CD4-positive, alpha-beta T cell (primary cell): ENCODE results near the gene PDE4B. TPM values are rescaled to one million over a fixed set of nuclear protein-coding genes. Genes with fewer than 3 reads are reported as not detected.

ENCODE experiments used
- ATAC-seq: fragments of 200-7000 bp; cut with Tn5 transposase; one replicate; pipeline ENCODE4 v1.10.0; 2022; ENCODE audit warnings: mild to moderate bottlenecking; ENCODE audit not compliant: poor library complexity
- CTCF ChIA-PET: fragments of 350-600 bp; sonication (Branson Sonifier 250); formaldehyde crosslinking; loops from one replicate; lab custom pipeline; 2021; ENCODE audit warnings: antibody characterized with exemption, inconsistent platforms; lab: Charles Lee
- POLR2A ChIA-PET: fragments of 350-600 bp; sonication (Branson Sonifier 250); formaldehyde crosslinking; loops from one replicate; lab custom pipeline; 2021; ENCODE audit warnings: antibody characterized with exemption, inconsistent platforms; lab: Charles Lee
- DNase-seq, 14 experiments: peaks; one replicate each; pipeline ENCODE4 v3.0.0-alpha.2; 2013 to 2020; ENCODE audit warnings: mixed read lengths in 2 of 14
- H3K27ac ChIP-seq, 2 donors: one replicate each; pipeline versions ENCODE4 v1.5.1 to v1.7.0; 2013; ENCODE audit warnings: low read length in 2 of 2, low read depth in 1 of 2, mild to moderate bottlenecking in 1 of 2
- H3K27me3 ChIP-seq, 2 experiments: 1 replicate in 1 of 2; 2 replicates in 1 of 2; pipeline versions ENCODE4 v1.6.1 to v1.7.0; 2013; ENCODE audit warnings: low read length in 2 of 2, control low read depth in 1 of 2, mild to moderate bottlenecking in 1 of 2, moderate library complexity in 1 of 2; ENCODE audit not compliant: insufficient read depth in 2 of 2, control insufficient read depth in 1 of 2
- H3K36me3 ChIP-seq: one replicate; pipeline ENCODE4 v1.6.1; 2013; ENCODE audit warnings: low read length, control low read depth; ENCODE audit not compliant: insufficient read depth
- H3K4me1 ChIP-seq: one replicate; pipeline ENCODE4 v1.6.1; 2013; ENCODE audit warnings: low read length, control low read depth; ENCODE audit not compliant: insufficient read depth
- H3K4me3 ChIP-seq: one replicate; pipeline ENCODE4 v1.5.1; 2013; ENCODE audit warnings: mild to moderate bottlenecking, low read length, moderate library complexity
- H3K9me3 ChIP-seq, 2 experiments: 1 replicate in 1 of 2; 2 replicates in 1 of 2; pipeline versions ENCODE4 v1.6.1 to v1.7.0; 2013; ENCODE audit warnings: low read length in 2 of 2, mild to moderate bottlenecking in 2 of 2, control low read depth in 1 of 2, moderate library complexity in 1 of 2; ENCODE audit not compliant: control insufficient read depth in 1 of 2, insufficient read depth in 1 of 2
- H3K27ac Mint-ChIP-seq: one replicate; pipeline ENCODE4 v1.8.0; 2020; ENCODE audit warnings: mixed read lengths
- H3K27me3 Mint-ChIP-seq: one replicate; pipeline ENCODE4 v1.8.0; 2021; ENCODE audit warnings: mixed read lengths
- H3K36me3 Mint-ChIP-seq: one replicate; pipeline ENCODE4 v1.8.0; 2021; ENCODE audit warnings: low read depth, mixed read lengths
- H3K4me1 Mint-ChIP-seq: one replicate; pipeline ENCODE4 v1.8.0; 2021; ENCODE audit warnings: low read depth, mixed read lengths
- H3K4me3 Mint-ChIP-seq: one replicate; pipeline ENCODE4 v1.8.0; 2020; ENCODE audit warnings: mild to moderate bottlenecking, mixed read lengths
- H3K9me3 Mint-ChIP-seq: one replicate; pipeline ENCODE4 v1.8.0; 2020; ENCODE audit warnings: mixed read lengths
- intact Hi-C, 2 experiments: fragments of 100-400 bp; cut with DNase I in 1 of 2; cut with micrococcal nuclease in 1 of 2; formaldehyde crosslinking; loops; one replicate each; pipeline versions ENCODE4 v1.15.1 to v1.9.0; 2023 to 2025; cut with DNase I, micrococcal nuclease
- total RNA-seq, 174 experiments: library from RNA in 2 of 174; stranded (reverse) in 2 of 174; gene quantifications; one replicate each; pipeline ENCODE4 v1.2.3 and lab custom pipeline; 2021 to 2026
- TF ChIP-seq, protein P1 (sequence below): fragments of 200-600 bp; IDR thresholded peaks from one replicate; pipeline ENCODE4 v1.8.0; 2022; ENCODE audit warnings: antibody characterized with exemption, mild to moderate bottlenecking

Gene PDE4B
- total RNA-seq, 2 experiments from 2014 or later: 155 to 159 TPM

DNA sequence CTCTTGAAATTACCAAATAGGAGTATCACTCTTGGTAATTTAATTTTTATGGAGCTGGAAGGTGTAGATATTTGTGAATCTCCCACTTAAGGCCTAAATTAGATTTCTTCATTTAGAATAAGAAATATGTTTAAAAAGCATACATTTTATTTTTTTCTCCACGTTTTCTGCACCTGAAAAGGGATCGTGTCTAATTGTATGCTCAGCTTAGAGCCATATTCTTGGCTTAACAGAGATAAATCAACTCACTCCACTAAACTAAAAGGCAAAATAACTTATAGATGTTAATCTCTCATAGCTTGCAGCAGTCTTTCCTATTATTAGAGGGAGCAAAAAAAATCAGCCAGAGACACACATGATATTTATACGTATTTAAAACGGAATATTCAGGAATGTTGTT lies 404.4 kb downstream of the PDE4B start:
- ATAC-seq: no peak
- no peak overlapping the region for H3K27ac Mint-ChIP-seq
- no peaks in the 10 kb centered on the region for H3K9me3 Mint-ChIP-seq
- H3K27me3 Mint-ChIP-seq: peaks cover 9% of the 10 kb centered on the region
- H3K36me3 Mint-ChIP-seq: no peaks in the 10 kb centered on the region
- Histone ChIP-seq H3K27me3 (no peaks in the 10 kb centered on the region), H3K36me3 (no peaks in the 10 kb centered on the region), H3K27ac (no peak overlapping the region), H3K4me1 (no peaks in the 10 kb centered on the region), H3K9me3 (no peaks in the 10 kb centered on the region), H3K4me3 (no peak overlapping the region)
- POLR2A ChIA-PET: no interaction called here
- CTCF ChIA-PET: no interaction called here
- TF ChIP-seq, protein P1, sequence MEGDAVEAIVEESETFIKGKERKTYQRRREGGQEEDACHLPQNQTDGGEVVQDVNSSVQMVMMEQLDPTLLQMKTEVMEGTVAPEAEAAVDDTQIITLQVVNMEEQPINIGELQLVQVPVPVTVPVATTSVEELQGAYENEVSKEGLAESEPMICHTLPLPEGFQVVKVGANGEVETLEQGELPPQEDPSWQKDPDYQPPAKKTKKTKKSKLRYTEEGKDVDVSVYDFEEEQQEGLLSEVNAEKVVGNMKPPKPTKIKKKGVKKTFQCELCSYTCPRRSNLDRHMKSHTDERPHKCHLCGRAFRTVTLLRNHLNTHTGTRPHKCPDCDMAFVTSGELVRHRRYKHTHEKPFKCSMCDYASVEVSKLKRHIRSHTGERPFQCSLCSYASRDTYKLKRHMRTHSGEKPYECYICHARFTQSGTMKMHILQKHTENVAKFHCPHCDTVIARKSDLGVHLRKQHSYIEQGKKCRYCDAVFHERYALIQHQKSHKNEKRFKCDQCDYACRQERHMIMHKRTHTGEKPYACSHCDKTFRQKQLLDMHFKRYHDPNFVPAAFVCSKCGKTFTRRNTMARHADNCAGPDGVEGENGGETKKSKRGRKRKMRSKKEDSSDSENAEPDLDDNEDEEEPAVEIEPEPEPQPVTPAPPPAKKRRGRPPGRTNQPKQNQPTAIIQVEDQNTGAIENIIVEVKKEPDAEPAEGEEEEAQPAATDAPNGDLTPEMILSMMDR: no peak
- DNase-seq: no peak
- intact Hi-C loops: no loop called here
- no peaks in the 10 kb centered on the region for H3K4me1 Mint-ChIP-seq
- no peak overlapping the region for H3K4me3 Mint-ChIP-seq

DNA sequence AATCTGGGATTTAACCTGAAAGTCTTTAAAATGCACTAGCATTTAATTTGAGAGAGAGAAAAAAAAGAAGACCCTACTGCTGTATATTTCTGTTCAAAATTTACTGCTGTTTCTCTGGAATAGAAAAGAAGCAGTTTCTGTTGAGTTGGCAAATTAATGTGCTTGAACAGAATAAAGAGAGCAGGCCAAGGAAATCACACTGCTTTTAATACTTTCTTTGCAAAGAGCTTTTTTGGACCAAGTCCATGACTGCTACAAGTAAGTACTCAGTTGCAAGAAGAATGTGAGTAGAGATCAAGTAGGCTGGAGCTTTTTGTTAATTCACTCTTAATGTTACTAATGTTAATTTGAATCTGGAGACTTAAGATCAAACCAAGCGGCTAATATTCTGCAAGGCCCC lies 405.1 kb downstream of the PDE4B start:
- Mint-ChIP-seq H3K9me3 (no peaks in the 10 kb centered on the region), H3K27ac (no peak overlapping the region), H3K36me3 (no peaks in the 10 kb centered on the region), H3K27me3 (peaks cover 9% of the 10 kb centered on the region), H3K4me3 (no peak overlapping the region), H3K4me1 (no peaks in the 10 kb centered on the region)
- no peaks in the 10 kb centered on the region for H3K4me1 ChIP-seq
- POLR2A ChIA-PET: interaction anchor here (0.8 kb wide), 1 partner anchor 35 kb away, joined by 3 read pairs; no protein-coding TSS in a partner anchor
- H3K4me3 ChIP-seq: no peak overlapping the region
- H3K27ac ChIP-seq: no peak overlapping the region
- H3K9me3 ChIP-seq: no peaks in the 10 kb centered on the region
- DNase-seq: no peak
- no peak for ATAC-seq
- TF ChIP-seq, protein P1: no peak
- CTCF ChIA-PET: no interaction called here
- no peaks in the 10 kb centered on the region for H3K36me3 ChIP-seq
- H3K27me3 ChIP-seq: no peaks in the 10 kb centered on the region
- intact Hi-C loops: no loop called here

DNA sequence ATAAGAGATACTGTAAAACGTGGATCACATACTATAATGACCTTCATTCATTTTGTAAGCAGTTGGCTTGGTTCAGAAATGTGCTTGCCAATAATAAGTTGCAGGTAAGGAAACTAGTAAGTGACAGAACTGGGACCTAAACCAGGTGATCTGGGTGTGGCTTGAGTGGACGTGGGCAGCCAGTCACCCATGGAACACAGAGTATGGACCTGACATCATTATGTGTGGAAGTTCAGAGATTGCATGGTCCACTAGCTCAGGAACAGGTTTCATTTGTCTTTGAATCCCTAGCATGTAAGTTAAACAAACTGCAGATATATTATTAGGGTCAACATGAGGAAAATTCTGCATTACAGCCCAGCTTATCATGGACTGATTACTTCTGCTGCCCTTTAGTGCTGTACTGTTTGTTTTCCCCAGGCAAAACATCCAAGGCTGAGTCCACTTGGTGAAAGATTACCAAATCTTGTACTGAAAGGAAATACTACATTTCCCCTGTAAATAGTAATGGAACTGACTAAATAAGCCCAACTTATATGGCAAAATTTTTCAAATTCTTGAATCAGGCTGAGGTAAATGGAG lies 414.0 kb downstream of the PDE4B start:
- ChIA-PET POLR2A (no interaction called here), CTCF (no interaction called here)
- peaks cover 6% of the 10 kb centered on the region for H3K4me1 ChIP-seq
- Mint-ChIP-seq H3K27me3 (peaks cover 12% of the 10 kb centered on the region), H3K27ac (no peak overlapping the region), H3K9me3 (peaks cover 7% of the 10 kb centered on the region), H3K4me3 (no peak overlapping the region), H3K4me1 (no peaks in the 10 kb centered on the region), H3K36me3 (no peaks in the 10 kb centered on the region)
- no peak for ATAC-seq
- no peaks in the 10 kb centered on the region for H3K36me3 ChIP-seq
- H3K9me3 ChIP-seq: peaks cover 0 to 10% of the 10 kb centered on the region in 2 experiments
- DNase-seq: no peak
- H3K4me3 ChIP-seq: no peak overlapping the region
- H3K27me3 ChIP-seq: no peaks in the 10 kb centered on the region
- H3K27ac ChIP-seq: no peak overlapping the region
- TF ChIP-seq, protein P1: no peak
- intact Hi-C loops: no loop called here
